Measurements from ENCODE around the gene MAP3K14.
"Not testable (repeated sequence)": the region's sequence is repeated elsewhere in the genome, so short reads cannot be mapped to it uniquely, and the experiment has no call there.

Gene MAP3K14

GRCh38 chr17:45315648-45316433, 979 bp downstream of the MAP3K14 start:
- no peak for DNase-seq (ENCODE audit: low spot score)

- DNase-seq (ENCODE audit: low spot score) = peak; percentile 88
Measured at GRCh38 chr17:45314741-45315647, 1.8 kb downstream of the MAP3K14 start.

DNA sequence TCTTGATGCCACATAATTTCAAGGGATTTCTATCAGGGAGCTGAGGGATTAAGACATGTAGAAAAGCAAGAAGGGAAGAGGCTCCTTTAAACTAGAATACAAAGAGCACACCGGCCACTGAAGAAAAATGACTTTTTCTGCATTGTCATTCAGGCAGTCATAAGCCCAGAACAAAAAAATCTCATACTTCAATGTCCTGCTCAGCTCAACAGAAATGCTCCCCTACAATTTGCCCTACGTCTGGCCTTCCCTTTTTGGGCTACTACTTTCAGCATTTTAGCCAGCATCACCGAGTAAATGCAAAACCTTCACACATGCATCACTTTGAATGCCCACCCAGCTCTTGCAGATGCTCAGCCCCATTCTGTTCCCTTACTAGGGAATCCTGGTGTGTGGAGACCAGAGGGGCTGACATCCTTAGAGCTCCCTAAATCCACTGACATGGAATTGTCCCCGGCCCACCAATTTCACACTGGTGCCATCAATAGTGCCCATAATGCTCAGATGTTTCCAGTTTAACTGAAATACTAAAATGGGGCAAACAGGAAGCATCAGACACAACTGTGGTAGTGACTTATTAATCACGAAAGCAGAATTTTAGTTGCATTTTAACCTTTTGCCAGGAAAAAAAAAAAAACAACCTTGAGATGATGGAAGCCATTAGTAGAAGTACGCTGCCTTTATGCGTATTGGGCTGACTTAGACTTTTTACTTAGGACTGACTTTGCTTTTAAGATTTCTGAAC, 2.7 kb downstream of the MAP3K14 start:
- DNase-seq (ENCODE audit: low spot score) = no peak

DNA sequence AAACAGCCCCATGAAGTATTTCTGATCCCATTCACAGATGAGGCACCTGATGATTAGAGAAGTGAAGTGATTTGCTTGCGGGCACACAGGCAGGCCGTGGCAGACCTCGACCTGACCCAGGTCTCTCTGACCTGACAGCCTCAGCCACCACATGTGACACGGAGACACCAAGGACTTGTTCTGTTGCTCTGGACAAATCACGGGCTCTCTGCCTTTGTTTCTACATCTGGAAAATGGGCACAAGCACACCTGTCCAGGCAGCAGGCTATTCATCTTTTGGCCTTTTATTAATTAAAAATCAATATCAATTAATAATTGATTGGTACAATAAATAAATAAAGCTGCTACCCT, 3.4 kb downstream of the MAP3K14 start:
- no peak for DNase-seq (ENCODE audit: low spot score)

GRCh38 chr17:45312477-45313420, 4.1 kb downstream of the MAP3K14 start:
- no peak for DNase-seq (ENCODE audit: low spot score)

DNA sequence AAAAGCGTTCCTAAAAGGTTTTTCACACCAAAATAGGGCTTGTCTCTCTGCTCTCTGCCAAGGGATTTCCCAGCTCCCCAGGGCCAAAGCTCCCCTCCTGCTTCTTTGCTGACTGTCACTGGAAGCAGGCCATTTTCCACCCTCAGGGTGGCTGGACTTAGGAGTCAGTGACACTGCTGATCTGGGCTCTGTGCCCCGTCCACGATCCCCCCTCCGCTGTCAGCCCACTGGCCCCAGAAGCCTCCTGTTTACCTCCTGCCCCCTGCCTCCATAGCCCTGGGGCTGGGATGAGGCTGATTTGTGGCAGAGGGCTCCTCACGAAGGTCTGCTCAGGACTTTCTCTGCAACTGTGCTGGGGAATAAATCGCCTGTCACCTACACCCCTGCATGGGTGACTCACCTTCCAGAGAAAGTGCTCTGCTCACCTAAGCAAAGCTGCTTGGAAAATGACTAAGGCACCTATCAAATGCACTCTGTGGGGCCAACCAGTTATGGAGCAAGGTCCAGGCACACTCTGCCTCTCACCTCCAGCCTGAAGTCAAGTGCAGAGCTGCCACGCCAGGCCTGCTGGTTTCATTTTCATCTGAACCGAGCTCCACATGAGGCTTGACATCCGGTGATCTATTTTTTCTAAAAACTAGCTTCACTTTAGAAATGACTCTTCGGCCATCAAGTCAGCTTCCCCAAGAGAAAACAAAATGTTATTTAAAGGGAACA, 4.9 kb downstream of the MAP3K14 start:
- no peak for DNase-seq (ENCODE audit: low spot score)

DNA sequence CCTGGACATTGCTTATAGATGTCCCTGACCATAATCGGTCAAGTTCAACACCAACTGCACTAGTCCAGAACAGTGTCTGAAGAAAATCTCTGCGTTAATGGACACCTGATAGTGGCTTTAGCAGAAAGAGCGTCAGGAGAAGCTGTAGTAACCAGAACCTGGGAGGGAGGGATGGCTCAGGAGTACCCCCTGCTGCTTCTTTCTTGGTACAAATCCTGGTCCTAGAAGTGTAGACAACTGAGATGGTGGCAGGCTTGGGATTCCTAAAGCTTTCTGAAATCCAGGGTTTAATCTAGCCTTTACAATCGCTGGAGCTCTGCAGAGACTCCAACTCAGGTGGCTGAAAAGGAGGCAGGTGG, 5.4 kb downstream of the MAP3K14 start:
- DNase-seq (ENCODE audit: low spot score) = no peak

DNA sequence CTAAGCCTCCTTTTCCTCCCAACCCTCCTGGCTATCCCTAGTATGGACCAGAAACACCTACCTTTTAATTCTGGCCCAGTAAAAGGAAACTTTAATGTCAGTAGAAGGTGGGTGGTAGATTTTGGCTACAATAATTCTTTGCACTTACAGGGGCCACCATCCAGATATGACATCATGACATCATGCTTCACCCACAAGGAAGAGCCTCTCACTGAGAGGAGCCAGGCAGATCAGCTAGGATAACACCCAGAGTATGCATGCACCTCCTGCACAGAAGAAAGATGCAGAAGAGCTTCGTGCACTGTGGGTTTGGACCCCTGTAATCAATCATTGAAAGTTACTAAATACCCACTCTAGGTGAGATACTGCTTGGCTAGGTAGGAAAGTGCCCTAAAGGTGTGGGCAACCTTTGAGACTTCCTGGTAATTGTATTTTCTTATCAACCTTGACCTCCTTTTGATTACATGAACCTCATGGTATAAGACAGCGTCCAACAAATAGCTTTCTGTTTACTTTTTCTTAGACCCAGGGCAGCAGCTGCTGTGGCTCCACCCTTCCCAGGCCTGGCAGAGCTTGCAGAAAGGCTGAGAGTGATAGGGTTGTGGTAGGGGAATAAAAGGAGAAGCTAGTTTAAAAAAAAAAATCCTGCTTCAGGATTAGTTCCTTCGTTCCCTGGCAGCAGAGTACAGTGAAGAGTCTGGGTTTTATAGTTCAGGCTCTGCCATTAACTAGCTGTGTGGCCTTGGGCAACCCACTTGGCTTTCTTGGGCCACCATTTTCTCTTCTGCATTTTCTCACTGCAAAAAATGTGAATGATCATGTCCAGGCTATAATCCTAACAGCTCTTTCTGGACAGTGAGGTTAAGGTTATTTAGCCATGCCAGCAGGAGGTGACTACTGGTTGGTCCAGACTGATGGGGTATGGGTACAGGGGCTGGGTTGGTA, 6.2 kb downstream of the MAP3K14 start:
- no peak for DNase-seq (ENCODE audit: low spot score)

- no peak for DNase-seq (ENCODE audit: low spot score)
Measured at GRCh38 chr17:45309400-45309799, 7.4 kb downstream of the MAP3K14 start.

GRCh38 chr17:45308840-45309239, 8.0 kb downstream of the MAP3K14 start:
- DNase-seq (ENCODE audit: low spot score) = no peak

- no peak for DNase-seq (ENCODE audit: low spot score)
Measured at GRCh38 chr17:45308016-45308365, 8.8 kb downstream of the MAP3K14 start.

DNA sequence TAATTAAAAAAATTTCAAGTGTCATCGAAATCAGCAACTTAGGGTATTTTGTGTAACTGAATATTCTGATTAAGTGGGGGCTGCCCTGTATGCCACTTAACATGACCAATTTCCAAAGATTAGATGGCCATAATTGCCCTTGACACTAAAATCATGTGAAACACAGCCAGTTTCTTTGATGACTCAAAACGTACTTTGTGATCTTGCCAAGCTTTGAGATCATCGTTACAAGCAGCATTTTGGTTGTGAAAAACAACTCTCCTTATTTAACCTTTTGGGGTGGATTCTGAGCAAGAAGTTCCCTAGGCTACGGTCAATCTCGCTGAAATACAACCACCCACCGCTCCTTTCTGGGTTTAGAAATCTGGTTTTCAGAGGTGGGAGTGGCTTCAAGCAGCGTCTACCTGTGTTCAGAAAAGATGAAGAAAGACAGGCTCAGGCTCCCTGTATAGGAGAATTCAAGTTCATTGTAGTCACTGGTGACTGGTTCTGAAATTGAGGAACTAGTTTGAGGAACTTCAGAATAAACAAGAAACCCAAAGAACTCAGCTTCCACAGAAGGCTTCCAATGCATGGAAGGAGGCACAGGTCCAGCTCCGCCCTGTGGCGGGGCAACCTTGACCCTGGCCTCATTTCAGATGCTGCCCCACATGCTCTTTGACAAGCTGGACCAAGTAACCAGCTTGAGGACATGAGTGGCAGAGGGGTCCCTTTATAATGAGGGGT, 9.4 kb downstream of the MAP3K14 start:
- peak; percentile 73 for DNase-seq (ENCODE audit: low spot score)

DNA sequence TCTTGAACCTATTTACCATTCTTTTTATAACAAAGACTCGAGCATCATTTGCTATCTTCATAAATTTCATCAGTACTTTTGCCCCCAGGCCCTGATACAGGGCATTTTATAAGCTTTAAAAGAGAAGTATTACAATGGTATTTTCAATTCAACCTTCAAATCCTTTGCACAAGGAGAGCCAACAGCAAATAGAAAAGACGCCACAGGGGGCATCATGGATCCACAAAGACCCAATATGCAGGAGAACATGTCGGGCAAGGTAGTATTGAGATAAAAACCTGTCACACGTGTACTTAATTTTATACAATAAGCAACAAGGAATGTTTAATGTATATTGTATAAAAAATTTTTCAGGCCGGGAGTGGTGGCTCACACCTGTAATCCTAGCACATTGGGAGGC, 10.2 kb downstream of the MAP3K14 start:
- no peak for DNase-seq (ENCODE audit: low spot score)

DNA sequence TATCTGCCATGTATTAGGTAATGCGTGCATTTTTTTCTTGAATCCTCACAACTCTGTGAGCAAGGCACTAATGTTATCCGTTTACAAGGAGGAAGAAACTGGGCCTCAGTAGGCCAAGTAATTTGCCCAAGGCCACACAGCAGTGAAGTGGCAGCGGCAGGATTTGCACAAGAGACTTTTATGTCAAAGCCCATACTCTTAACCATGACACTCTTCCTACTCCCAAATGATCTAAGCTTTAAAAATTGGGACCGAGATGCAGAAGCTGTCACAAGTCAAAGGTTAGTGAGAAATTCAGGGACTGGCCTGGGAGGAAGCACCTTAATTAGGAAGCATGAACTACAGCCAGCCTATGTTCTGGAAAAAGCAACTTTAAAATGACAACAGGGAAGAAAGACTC, 10.7 kb downstream of the MAP3K14 start:
- DNase-seq (ENCODE audit: low spot score) = no peak

GRCh38 chr17:45305530-45306087, 11.2 kb downstream of the MAP3K14 start:
- DNase-seq (ENCODE audit: low spot score) = no peak

DNA sequence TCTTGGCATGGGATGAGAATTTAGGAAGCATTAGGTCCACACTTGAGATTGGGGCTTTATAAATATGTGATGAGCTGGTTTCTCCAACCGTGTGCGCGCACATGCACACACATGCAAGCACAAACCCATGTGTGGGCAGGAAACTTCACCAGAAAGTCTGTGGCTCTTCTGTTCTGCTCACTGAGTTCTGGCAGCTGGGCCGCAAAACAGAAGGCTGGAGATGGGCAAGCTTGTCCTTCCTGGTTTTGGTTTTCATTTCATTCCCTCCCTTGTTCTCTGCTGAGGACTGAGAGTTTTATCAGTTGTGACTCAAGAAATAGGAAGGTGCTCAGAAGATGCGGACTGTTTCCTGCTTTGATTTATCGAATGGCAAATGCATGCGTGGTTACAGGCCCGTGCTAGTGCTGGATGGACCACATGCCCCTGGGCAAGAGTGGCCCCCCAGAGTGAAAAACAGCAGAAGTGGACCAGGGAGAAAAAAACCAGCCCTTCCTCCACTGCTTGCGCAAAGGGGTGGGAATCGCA, 14.1 kb downstream of the MAP3K14 start:
- no peak for DNase-seq (ENCODE audit: low spot score)

GRCh38 chr17:45302220-45302619, 14.6 kb downstream of the MAP3K14 start:
- not testable (repeated sequence) for DNase-seq (ENCODE audit: low spot score)

DNA sequence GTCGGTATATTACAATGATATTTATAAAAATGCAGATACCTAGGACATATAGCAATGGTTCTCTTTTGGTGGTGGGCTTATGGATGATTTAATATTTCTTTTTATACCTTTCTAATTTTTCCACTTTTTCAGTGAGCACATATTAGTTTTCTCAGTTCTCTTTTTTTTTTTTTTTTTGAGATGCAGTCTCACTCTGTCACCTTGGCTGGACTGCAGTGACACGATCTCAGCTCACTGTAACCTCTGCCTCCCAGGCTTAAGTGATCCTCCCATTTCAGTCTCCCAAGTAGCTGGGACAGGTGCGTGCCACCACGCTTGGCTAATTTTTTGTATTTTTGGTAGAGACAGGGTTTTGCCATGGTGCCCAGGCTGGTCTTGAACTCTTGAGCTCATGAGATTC, 15.1 kb downstream of the MAP3K14 start:
- DNase-seq (ENCODE audit: low spot score) = no peak

Data from COLO829 (cell line).